Measurements from ENCODE around the gene PAN3.

GRCh38 chr13:28229522-28230411 lies 91.4 kb downstream of the PAN3 start:
- TF ChIP-seq ZNF16 (tag by site-specific recombination; IDR thresholded peaks at IDR 0.05; ENCODE audit: low read depth) (no peak), ZNF274 (IDR thresholded peaks at IDR 0.05; ENCODE audit: low read length) (no peak), ZNF274 (tag by site-specific recombination; IDR thresholded peaks at IDR 0.05; ENCODE audit: borderline replicate concordance) (no peak), ZNF473 (tag by site-specific recombination; IDR thresholded peaks at IDR 0.05) (no peak), ZNF404 (tag by site-specific recombination; IDR thresholded peaks at IDR 0.05) (no peak), EGR2 (tag by site-specific recombination; IDR thresholded peaks at IDR 0.05; ENCODE audit: low read depth) (no peak), BCL11B (tag by site-specific recombination; IDR thresholded peaks at IDR 0.05; ENCODE audit: low read depth) (no peak), ZNF561 (tag by site-specific recombination; IDR thresholded peaks at IDR 0.05; ENCODE audit: borderline replicate concordance) (no peak), KLF16 (tag by site-specific recombination; IDR thresholded peaks at IDR 0.05) (no peak), ZNF175 (tag by site-specific recombination; IDR thresholded peaks at IDR 0.05) (no peak), KLF10 (tag by site-specific recombination; IDR thresholded peaks at IDR 0.05) (no peak), ZNF239 (tag by site-specific recombination; IDR thresholded peaks at IDR 0.05) (no peak), HOXA7 (CRISPR knock-in tag; IDR thresholded peaks at IDR 0.05; ENCODE audit: borderline replicate concordance) (no peak)
- TF ChIP-seq, protein P1, sequence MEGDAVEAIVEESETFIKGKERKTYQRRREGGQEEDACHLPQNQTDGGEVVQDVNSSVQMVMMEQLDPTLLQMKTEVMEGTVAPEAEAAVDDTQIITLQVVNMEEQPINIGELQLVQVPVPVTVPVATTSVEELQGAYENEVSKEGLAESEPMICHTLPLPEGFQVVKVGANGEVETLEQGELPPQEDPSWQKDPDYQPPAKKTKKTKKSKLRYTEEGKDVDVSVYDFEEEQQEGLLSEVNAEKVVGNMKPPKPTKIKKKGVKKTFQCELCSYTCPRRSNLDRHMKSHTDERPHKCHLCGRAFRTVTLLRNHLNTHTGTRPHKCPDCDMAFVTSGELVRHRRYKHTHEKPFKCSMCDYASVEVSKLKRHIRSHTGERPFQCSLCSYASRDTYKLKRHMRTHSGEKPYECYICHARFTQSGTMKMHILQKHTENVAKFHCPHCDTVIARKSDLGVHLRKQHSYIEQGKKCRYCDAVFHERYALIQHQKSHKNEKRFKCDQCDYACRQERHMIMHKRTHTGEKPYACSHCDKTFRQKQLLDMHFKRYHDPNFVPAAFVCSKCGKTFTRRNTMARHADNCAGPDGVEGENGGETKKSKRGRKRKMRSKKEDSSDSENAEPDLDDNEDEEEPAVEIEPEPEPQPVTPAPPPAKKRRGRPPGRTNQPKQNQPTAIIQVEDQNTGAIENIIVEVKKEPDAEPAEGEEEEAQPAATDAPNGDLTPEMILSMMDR (tag by site-specific recombination; IDR thresholded peaks at IDR 0.05), result no peak

All from HEK293 (cell line).